Measurements from ENCODE around the gene ALKBH4.

GRCh38 chr7:102416406-102416805 is 48.3 kb downstream of the ALKBH4 start:
- TF ChIP-seq CTCF (IDR thresholded peaks at IDR 0.05) (no peak), POLR2A (IDR thresholded peaks at IDR 0.05) (no peak), EP300 (IDR thresholded peaks at IDR 0.05) (no peak)

All from ovary (tissue), 3 donors.